Measurements from ENCODE around the gene FLOT2. TPM values are rescaled to one million over a fixed set of nuclear protein-coding genes. Genes with fewer than 3 reads are reported as not detected.

FLOT2 gene
- polyA plus RNA-seq, 1 of the 3 experiments (the other 2 are of a cell fraction) = 105 TPM

DNA sequence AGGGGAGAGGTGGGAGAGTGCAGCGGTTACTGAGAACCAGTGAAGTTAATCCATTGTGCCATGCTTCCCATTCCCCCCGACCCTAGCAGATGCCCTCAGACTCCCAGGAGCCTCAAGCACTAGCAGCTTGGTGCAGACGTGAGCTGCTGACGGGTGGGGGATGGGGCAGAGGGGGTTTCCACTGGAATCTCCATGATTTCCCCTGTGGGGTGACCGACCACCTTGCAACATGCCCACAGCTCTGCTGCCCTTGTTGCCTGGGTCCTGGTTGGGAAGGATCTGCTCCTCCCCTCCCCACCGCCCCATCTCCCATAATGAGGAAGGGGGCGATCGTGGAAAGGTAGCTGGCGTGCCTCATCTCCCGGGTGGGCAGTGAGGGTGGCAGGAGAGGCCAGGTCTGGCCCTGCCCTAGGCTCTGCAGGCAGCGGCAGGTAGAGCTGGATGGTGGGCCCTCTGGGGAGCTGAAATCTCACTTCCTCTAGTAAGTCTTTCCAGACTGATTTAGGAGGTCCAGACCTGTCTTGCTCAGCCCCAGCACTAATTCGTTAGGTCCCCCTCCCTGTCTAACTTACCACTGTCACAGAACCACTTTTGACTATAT, 9.6 kb downstream of the FLOT2 start:
- WGBS (ENCODE audit: low lambda C conversion rate) = 88% methylated on average over 7 of the region's 12 CpGs
- H3K27me3 ChIP-seq (ENCODE audit: insufficient read depth) = no peaks in the 10 kb centered on the region
- no peak overlapping the region for H3K27ac ChIP-seq (ENCODE audit: low read depth in 2 of 2, low read length in 1 of 2)
- no peak for TF ChIP-seq RXRA (IDR thresholded peaks at IDR 0.05; ENCODE audit: borderline replicate concordance, low read depth)
- no peak for TF ChIP-seq GATA2 (CRISPR knock-in tag; IDR thresholded peaks at IDR 0.05)
- TF ChIP-seq EZH2phosphoT487 (IDR thresholded peaks at IDR 0.05; ENCODE audit: borderline replicate concordance, low read depth) = no peak
- no peak for TF ChIP-seq MXI1 (IDR thresholded peaks at IDR 0.05; ENCODE audit: low read depth, low read length)
- no peak for TF ChIP-seq FOXJ3 (CRISPR knock-in tag; IDR thresholded peaks at IDR 0.05)
- TF ChIP-seq, protein P1, sequence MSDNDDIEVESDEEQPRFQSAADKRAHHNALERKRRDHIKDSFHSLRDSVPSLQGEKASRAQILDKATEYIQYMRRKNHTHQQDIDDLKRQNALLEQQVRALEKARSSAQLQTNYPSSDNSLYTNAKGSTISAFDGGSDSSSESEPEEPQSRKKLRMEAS (IDR thresholded peaks at IDR 0.05; ENCODE audit: low read depth) = no peak
- TF ChIP-seq YY1 (IDR thresholded peaks at IDR 0.05; ENCODE audit: low read depth) = no peak
- no peak for TF ChIP-seq JUND (IDR thresholded peaks at IDR 0.05)
- TF ChIP-seq EP300 (IDR thresholded peaks at IDR 0.05; ENCODE audit: borderline replicate concordance in 1 of 2, low read depth in 1 of 2, low read length in 1 of 2) = no peak
- no peak for TF ChIP-seq POLR2AphosphoS5 (IDR thresholded peaks at IDR 0.05; ENCODE audit: low read depth, low read length)
- TF ChIP-seq TEAD4 (IDR thresholded peaks at IDR 0.05; ENCODE audit: borderline replicate concordance, insufficient read depth) = no peak
- TF ChIP-seq, protein P2, sequence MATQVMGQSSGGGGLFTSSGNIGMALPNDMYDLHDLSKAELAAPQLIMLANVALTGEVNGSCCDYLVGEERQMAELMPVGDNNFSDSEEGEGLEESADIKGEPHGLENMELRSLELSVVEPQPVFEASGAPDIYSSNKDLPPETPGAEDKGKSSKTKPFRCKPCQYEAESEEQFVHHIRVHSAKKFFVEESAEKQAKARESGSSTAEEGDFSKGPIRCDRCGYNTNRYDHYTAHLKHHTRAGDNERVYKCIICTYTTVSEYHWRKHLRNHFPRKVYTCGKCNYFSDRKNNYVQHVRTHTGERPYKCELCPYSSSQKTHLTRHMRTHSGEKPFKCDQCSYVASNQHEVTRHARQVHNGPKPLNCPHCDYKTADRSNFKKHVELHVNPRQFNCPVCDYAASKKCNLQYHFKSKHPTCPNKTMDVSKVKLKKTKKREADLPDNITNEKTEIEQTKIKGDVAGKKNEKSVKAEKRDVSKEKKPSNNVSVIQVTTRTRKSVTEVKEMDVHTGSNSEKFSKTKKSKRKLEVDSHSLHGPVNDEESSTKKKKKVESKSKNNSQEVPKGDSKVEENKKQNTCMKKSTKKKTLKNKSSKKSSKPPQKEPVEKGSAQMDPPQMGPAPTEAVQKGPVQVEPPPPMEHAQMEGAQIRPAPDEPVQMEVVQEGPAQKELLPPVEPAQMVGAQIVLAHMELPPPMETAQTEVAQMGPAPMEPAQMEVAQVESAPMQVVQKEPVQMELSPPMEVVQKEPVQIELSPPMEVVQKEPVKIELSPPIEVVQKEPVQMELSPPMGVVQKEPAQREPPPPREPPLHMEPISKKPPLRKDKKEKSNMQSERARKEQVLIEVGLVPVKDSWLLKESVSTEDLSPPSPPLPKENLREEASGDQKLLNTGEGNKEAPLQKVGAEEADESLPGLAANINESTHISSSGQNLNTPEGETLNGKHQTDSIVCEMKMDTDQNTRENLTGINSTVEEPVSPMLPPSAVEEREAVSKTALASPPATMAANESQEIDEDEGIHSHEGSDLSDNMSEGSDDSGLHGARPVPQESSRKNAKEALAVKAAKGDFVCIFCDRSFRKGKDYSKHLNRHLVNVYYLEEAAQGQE (IDR thresholded peaks at IDR 0.05; ENCODE audit: low read depth, low read length) = no peak
- no peak for TF ChIP-seq SIN3A (IDR thresholded peaks at IDR 0.05; ENCODE audit: borderline replicate concordance, low read depth, low read length)
- no peak for TF ChIP-seq NFIC (IDR thresholded peaks at IDR 0.05; ENCODE audit: borderline replicate concordance)
- TF ChIP-seq, protein P3, sequence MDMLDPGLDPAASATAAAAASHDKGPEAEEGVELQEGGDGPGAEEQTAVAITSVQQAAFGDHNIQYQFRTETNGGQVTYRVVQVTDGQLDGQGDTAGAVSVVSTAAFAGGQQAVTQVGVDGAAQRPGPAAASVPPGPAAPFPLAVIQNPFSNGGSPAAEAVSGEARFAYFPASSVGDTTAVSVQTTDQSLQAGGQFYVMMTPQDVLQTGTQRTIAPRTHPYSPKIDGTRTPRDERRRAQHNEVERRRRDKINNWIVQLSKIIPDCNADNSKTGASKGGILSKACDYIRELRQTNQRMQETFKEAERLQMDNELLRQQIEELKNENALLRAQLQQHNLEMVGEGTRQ (IDR thresholded peaks at IDR 0.05; ENCODE audit: borderline replicate concordance, low read depth, low read length) = no peak
- TF ChIP-seq NRF1 (IDR thresholded peaks at IDR 0.05; ENCODE audit: low read depth, low read length) = no peak
- TF ChIP-seq ELF1 (IDR thresholded peaks at IDR 0.05) = no peak
- TF ChIP-seq RFX5 (IDR thresholded peaks at IDR 0.05; ENCODE audit: low read length) = no peak
- TF ChIP-seq, protein P4, sequence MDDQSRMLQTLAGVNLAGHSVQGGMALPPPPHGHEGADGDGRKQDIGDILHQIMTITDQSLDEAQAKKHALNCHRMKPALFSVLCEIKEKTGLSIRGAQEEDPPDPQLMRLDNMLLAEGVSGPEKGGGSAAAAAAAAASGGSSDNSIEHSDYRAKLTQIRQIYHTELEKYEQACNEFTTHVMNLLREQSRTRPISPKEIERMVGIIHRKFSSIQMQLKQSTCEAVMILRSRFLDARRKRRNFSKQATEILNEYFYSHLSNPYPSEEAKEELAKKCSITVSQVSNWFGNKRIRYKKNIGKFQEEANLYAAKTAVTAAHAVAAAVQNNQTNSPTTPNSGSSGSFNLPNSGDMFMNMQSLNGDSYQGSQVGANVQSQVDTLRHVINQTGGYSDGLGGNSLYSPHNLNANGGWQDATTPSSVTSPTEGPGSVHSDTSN (IDR thresholded peaks at IDR 0.05) = no peak
- no peak for TF ChIP-seq CHD2 (IDR thresholded peaks at IDR 0.05; ENCODE audit: low read length, partially characterized antibody)
- no peak overlapping the region for H3K9ac ChIP-seq
- H3K79me2 ChIP-seq (ENCODE audit: insufficient read depth) = peaks cover 10% of the 10 kb centered on the region; the same call in 1 of the 2 replicates
- peaks cover 0 to 24% of the 10 kb centered on the region in 2 experiments for H3K36me3 ChIP-seq (replicated peaks in 1 of 2; ENCODE audit: control insufficient read depth in 1 of 2, insufficient read depth in 2 of 2, low read length in 1 of 2)
- H3K4me2 ChIP-seq = no peak overlapping the region
- POLR2A ChIA-PET = no interaction called here
- no peak for DNase-seq
- CTCF ChIA-PET = interaction anchor here (0.8 to 2.9 kb wide), 3 partner anchors 124 to 161 kb away, joined by 4 to 6 read pairs (median 5); no protein-coding TSS in a partner anchor
- no peaks in the 10 kb centered on the region for H3K9me3 ChIP-seq
- H3K4me1 ChIP-seq (ENCODE audit: control insufficient read depth in 1 of 2, insufficient read depth in 2 of 2, low read depth in 1 of 2, low read length in 1 of 2) = peaks cover 0 to 5% of the 10 kb centered on the region in 2 experiments; a peak in 2 of 4 replicates
- H3F3A ChIP-seq (replicated peaks; ENCODE audit: insufficient read depth) = no peaks in the 10 kb centered on the region
- no peak overlapping the region for H3K4me3 ChIP-seq (ENCODE audit: low read depth in 2 of 2, low read length in 1 of 2)
- no peaks in the 10 kb centered on the region for H3K9me2 ChIP-seq
- H2AFZ ChIP-seq (ENCODE audit: low read depth) = no peak overlapping the region
- H4K20me1 ChIP-seq (ENCODE audit: insufficient read depth) = 0 out of 2 replicates have a peak, but pooled peaks cover 3% of the 10 kb centered on the region
